Heart left ventricle (tissue), 13 donors: ENCODE results near the gene WWTR1.

ENCODE experiments used
- CTCF ChIP-seq, 12 donors: fragments of 200-600 bp; sonication (generic) in 4 of 12; IDR thresholded peaks; one replicate each; pipeline versions ENCODE4 v1.5.0 to v1.8.0; 2018 to 2022; ENCODE audit warnings: antibody characterized with exemption in 12 of 12, mild to moderate bottlenecking in 5 of 12
- POLR2A ChIP-seq, 2 donors: fragments of 450-650 bp; IDR thresholded peaks; one replicate each; pipeline ENCODE4 v1.6.1; 2017; ENCODE audit warnings: antibody characterized with exemption in 2 of 2, mild to moderate bottlenecking in 2 of 2, moderate library complexity in 2 of 2
- donor health status: ischemic (EF 13 %, LVEDD 7.1; RV severe dilation, severe dysfunction).
- donor health status: DM: no; HTN: yes; CAD: no.
- donor health status: DM: no; HTN: no; CAD: no.
- donor health status: ischemic (EF 25% LVEDD 6.9; RV normal size, moderate dysfunction).
- donor health status: ischemic (EF 25% LVEDD 5.7; RV mildly dilated, moderate dysfunction).
- donor health status: ischemic (EF 35%, LVEDD 5.7; RV mildly dilated, moderate dysfunction).
- donor health status: nonischemic (EF 11% LVEDD 7.7; RV severe dilation, severe dysfunction).
- donor health status: DM: yes; HTN: yes; CAD: no.
- donor health status: PGD.
- donor health status: ischemic (EF 29% LVEDD 5.4; RV normal size, mild dysfunction).
- donor health status: nonischemic (EF 23%, LVEDD 6.1; RV moderate dilation, normal function).

- TF ChIP-seq POLR2A (IDR thresholded peaks at IDR 0.05), result no peak
- no peak for TF ChIP-seq CTCF (IDR thresholded peaks at IDR 0.05)
These were observed 22.4 kb downstream of the WWTR1 start for GRCh38 chr3:149635396-149635795.
